ENCODE data around the gene OR51G1.
"Not testable (repeated sequence)": the region's sequence is repeated elsewhere in the genome, so short reads cannot be mapped to it uniquely, and the experiment has no call there.

Gene OR51G1

GRCh38 chr11:4924239-4924638 is at the start of gene OR51G1:
Gene OR51G1 (minus strand): TSS chr11:4924339. CDS start chr11:4924339, 0 bp downstream.
- DNase-seq = no peak

DNA sequence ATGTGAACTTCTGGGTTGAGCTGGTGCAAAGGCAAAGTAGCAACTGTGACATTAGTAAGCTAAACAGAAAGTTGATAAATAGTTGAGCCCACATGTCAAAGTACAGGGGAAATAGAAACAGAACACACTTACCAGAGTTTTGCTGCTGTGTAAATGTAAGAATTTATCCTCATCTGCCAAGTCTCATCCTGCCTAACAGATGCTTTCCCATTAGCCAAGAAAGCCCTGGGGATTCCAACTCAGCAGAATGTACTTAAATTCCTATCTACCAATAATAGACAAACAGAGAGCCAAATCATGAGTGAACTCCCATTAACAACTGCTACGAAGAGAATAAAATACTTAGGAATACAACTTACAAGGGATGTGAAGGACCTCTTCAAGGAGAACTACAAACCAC is 38.7 kb upstream of the OR51G1 start:
- no peak for DNase-seq

GRCh38 chr11:4960877-4961276 is 36.7 kb upstream of the OR51G1 start:
- no peak for DNase-seq

DNA sequence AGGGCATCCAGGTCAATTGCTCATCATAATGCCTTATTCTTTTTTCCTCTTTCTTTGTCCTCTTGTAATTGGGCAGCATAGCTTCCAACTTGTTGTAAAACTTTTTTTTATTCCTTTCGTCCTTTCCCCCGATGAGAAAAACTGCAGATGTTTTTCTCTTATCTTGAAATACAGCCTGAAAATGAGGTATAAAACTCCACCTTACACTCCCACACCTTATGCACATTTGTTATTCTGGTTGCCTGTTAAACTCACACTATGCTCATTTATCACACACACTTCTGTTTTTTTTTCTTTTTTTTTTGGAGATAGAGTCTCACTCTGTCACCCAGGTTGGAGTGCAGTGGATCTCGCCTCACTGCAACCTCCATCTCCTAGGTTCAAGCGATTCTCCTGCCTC is 33.3 kb upstream of the OR51G1 start:
- DNase-seq = no peak

DNA sequence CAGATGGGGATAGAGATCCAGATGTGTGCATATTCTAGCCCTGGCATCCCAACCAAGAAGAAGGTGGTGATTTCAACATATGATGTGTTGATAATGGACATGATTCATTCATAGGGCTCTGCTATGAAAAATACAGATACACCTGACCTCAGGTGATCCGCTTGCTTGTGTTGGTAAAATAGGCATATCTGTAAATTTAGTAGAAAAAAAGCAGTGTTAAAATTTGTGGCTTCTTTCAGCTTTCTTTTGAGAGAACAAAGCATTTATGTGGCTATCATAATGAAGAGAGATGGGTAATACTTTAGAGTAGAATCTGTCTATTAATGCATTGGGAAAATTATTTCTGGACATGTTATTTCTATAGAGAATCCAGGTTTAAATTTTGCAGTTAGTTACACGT is 31.5 kb upstream of the OR51G1 start, which contains the start of gene OR51A2:
OR51A2 (minus strand) TSS at position 101 of the 400 bp plus-strand sequence; CDS start at position 101, 0 bp downstream.
- DNase-seq = not testable (repeated sequence)

GRCh38 chr11:4947505-4947904 is 23.4 kb upstream of the OR51G1 start, which contains the start of gene OR51A4:
Gene OR51A4 (minus strand): TSS chr11:4947605. CDS start chr11:4947100, 505 bp downstream.
- DNase-seq = no peak

DNA sequence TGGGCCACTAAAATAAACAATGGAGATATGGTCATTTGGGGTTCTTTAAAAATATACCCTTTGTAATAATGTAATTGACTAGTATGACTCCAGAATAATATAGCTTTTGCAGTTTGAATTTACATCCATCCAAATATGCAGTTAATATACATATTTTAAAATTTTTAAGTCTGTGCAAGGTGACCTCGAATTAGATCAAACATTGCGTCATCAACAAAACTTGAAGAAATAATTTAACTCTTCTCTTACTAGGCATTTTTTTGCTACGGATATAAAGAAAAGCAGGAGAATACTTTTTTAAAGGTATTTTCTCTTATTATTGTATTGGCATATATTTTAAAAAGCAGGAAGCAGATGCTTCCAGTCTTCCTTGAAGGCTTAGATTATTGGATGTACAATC is 12.6 kb upstream of the OR51G1 start:
- DNase-seq = no peak

DNA sequence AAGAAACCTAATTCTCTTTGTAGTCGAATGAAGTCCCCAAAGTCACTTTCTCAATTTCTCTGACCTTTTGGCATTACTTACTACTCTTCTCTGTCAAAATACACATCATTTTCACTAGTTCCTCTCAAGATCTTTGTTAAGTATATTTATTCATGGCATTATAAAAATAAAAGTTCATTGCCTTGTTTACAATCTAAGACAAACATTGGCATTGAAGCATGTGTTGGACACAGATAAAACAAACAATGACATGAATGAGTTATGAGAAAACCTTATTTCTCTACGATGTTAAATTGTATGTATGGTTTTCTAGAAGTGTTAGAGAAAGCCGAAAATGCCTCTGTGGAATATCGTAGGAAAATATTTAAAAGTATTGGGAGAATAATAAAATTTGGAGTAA is 8.6 kb upstream of the OR51G1 start:
- DNase-seq = no peak

DNA sequence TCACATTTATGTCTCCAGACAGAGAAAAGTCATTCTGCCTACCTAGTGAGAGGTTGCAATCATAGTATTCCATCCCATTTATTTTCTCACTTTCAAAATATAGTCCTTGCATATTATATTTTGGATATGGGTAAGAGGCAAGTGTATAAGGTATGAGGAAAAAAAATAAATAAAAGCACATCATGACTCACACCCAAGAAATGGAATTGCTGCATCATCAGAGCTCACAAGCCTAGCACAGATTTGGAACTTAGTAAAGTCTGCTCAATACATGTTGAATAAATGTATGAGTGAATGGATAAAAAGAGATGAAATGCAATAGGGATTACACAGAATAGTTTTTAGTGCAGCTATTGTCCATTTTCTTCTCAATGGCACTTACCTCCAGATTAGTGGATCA is 2.5 kb upstream of the OR51G1 start:
- DNase-seq = no peak

GRCh38 chr11:4922304-4922703 is 1.8 kb downstream of the OR51G1 start:
- no peak for DNase-seq

- DNase-seq = no peak
These were observed 2.3 kb downstream of the OR51G1 start for GRCh38 chr11:4921796-4922195.

DNA sequence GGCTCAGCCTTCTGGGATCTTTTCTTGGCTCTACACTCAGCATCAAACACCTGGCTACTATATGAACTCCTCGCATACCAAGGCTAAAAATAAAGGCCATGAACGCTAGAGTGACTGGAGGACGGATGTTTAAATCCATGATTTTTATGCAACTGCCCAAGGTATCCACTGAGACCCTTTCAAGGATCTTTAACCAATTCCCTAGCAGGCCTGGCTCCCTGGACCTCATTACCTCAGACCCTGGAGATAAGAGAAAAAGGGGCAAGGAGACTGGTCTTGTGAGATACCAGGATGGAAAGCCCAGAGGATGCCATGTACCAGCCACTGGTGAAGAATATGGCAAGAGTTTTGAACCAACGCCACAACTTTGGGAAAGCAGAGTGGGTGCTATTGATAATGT is 4.9 kb downstream of the OR51G1 start, which contains the start of gene OR51G2:
OR51G2 (minus strand) TSS at position 101 of the 400 bp plus-strand sequence. CDS start 3,687 bp downstream, outside the sequence.
- DNase-seq = no peak

DNA sequence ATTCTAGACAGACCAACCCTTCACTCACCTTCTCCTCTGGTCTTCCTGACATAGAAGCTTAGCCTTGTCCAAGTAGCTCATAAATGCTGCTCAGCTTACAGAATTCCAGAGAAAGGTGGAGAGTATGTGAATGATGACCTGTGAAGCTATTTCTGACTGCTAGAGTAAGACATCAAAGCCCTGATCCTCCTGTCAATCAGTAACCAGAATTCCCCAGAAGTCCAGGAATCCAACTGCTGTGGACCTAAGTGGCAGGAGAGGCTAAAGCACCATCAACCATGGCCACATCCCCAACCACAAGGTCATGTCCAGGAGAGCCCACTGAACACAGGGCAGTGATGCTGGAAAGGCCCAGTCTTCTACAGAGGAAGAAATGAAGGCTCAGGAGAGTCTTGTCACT is 7.6 kb downstream of the OR51G1 start:
- DNase-seq = no peak

GRCh38 chr11:4903484-4903883 is 20.7 kb downstream of the OR51G1 start, which contains the start of gene OR51A7:
Gene OR51A7 (plus strand): TSS chr11:4903783. CDS start chr11:4907370, 3,587 bp downstream.
- no peak for DNase-seq

- DNase-seq = no peak
These were observed 32.0 kb downstream of the OR51G1 start for GRCh38 chr11:4891996-4892640.

- DNase-seq = no peak
These were observed 33.9 kb downstream of the OR51G1 start for GRCh38 chr11:4890279-4890678.

- no peak for DNase-seq
These were observed 36.5 kb downstream of the OR51G1 start for GRCh38 chr11:4887591-4887990.

DNA sequence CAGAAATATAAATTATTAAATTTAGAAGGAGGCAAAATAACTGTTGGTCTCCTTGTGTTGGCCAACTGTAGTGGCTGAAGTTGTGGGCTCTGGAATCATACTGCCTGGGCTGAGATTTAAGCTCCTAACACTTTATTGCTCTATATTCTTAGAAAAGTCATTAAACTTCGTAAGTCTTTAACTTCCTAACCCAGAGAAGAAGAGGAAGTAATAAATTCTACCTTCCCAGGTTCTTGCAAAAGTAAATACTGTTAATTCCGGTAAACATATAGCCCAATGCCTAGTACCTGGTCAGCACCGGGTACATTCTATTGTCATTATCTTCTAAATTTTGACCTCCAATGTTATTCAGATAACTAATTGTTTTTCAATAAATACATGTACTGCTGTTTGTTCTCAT is 38.0 kb downstream of the OR51G1 start:
- no peak for DNase-seq

- DNase-seq = no peak
These were observed 39.8 kb downstream of the OR51G1 start for GRCh38 chr11:4884361-4884760.

DNA sequence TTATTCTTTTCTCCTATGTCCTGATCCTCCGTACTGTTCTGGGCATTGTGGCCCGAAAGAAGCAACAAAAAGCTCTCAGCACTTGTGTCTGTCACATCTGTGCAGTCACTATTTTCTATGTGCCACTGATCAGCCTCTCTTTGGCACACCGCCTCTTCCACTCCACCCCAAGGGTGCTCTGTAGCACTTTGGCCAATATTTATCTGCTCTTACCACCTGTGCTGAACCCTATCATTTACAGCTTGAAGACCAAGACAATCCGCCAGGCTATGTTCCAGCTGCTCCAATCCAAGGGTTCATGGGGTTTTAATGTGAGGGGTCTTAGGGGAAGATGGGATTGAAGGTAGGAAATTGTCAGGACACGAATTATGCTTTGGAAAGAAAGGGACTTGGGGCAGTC is 41.6 kb downstream of the OR51G1 start:
- DNase-seq = no peak

- no peak for DNase-seq
These were observed 42.2 kb downstream of the OR51G1 start, which contains the start of gene OR51T1 for GRCh38 chr11:4881860-4882500. Gene OR51T1 (plus strand): TSS chr11:4881900. CDS start chr11:4881900, 0 bp downstream.

DNA sequence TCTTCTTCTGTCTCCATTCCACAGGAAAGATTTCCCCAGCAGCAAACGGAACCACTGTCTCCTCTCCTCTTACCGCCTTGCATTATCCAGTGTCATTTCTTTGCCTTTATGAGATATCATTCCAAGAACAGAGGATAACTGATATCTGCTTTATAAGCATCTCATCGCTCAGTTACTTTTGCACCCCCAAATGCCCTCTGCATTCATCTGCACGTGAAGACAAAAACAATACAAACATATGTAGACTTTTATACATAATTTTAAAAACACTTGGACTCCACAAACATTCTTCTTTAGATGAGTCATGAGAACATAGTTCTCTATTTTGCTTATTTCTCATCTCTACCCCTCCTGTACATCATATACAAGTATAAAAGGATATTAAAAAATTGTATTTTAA is 43.0 kb downstream of the OR51G1 start:
- DNase-seq = no peak
